ENCODE measurements around the gene USP51.
"Not testable (repeated sequence)": the region's sequence is repeated elsewhere in the genome, so short reads cannot be mapped to it uniquely, and the experiment has no call there.

The USP51 gene

DNA sequence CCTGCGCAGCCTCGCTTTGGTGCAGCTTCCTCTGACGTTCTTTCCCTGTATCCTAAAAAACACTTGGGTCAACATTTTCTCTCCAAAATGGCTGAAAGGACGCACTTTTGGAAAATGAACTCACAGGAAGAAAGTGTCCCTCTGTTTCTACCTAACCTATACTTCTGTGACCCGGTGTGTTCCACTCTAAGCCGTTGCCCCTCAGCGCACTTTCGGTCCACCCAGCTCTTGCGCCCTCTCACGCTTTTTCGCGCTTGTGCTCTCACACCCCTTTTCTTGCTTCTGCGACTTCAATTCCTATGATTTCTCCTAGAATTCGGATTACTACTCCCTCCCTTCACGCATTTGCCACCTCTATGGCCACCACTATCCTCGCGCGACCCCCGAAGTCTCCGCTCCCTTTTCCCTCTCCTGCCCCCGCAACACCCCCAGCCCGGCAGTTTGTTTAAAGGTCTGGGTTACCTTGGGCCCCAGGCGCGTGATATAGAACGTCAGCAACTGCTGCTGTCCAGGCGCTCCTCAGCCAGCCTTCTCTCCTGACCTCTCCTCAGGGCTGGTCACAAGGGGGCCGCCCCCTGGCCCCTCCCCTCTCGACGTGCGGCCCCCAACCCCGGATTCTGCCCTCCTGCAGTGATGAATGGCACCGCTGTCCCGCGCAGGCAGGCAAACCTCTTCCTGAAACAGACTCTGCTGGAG is at the start of gene USP51:
USP51 (minus strand) TSS at position 535 of the 696 bp plus-strand sequence. CDS start 909 bp downstream, outside the sequence.
- peak in 5 of 6 experiments; percentile 8 to 48 (median 15) for DNase-seq

- no peak for DNase-seq
Measured at GRCh38 chrX:55524487-55524886, 34.8 kb upstream of the USP51 start.

GRCh38 chrX:55523356-55523755 is 33.7 kb upstream of the USP51 start:
- no peak for DNase-seq

GRCh38 chrX:55522596-55523276 is 33.1 kb upstream of the USP51 start:
- DNase-seq = no peak

- DNase-seq = no peak
Measured at GRCh38 chrX:55521687-55522086, 32.0 kb upstream of the USP51 start.

GRCh38 chrX:55516794-55517481 is 27.3 kb upstream of the USP51 start:
- DNase-seq = not testable (repeated sequence)

- DNase-seq = not testable (repeated sequence)
Measured at GRCh38 chrX:55513045-55513737, 23.5 kb upstream of the USP51 start.

GRCh38 chrX:55508410-55509152 is 18.9 kb upstream of the USP51 start:
- DNase-seq = not testable (repeated sequence)

DNA sequence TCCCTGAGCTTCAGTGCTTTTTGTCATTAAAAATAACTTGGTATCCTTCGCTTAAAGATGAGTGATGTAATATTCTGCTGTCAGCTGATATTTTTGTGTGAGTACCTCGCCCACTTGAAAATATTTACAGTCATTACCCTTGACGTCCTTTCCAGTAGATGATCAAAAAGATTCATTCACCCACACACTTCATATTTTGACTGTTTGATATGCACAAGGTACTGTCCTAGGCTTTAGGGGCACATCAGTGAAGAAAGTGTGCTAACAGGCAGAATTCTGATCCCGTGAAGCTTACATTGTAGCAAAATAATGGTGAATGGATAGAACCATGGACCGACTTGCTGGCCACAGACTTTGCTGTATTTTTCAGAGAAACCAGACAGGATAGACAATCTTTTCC is 18.1 kb upstream of the USP51 start:
- not testable (repeated sequence) for DNase-seq

- not testable (repeated sequence) for DNase-seq
Measured at GRCh38 chrX:55507010-55507409, 17.4 kb upstream of the USP51 start.

DNA sequence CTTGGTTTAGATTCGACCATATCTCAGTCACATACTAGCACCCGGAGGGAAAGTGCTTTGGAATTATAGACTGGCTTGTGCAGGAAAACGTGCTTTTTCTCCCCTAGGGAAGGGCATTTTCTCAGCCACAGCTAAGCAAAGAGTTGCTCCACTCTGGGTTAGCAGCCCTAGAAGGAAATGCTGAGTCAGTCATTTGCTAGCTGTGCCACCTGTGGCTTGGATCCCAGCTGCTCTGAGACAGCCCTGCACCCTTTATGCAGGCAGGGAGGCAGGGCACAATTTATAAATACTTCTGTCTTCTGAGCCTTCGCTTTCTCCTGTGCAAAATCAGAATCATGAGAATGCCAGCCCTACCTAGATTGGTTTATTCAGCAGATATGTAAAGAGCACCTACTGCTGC is 1.3 kb upstream of the USP51 start:
- DNase-seq = no peak

GRCh38 chrX:55490121-55490520 is 473 bp upstream of the USP51 start:
- DNase-seq = no peak

GRCh38 chrX:55488593-55489313 is 895 bp downstream of the USP51 start:
- DNase-seq = peak; percentile 43 to 74 (median 66)

- peak in 1 of 6 experiments; percentile 51 for DNase-seq
Measured at GRCh38 chrX:55488006-55488592, 1.5 kb downstream of the USP51 start.

- DNase-seq = no peak
Measured at GRCh38 chrX:55487143-55487542, 2.5 kb downstream of the USP51 start.

DNA sequence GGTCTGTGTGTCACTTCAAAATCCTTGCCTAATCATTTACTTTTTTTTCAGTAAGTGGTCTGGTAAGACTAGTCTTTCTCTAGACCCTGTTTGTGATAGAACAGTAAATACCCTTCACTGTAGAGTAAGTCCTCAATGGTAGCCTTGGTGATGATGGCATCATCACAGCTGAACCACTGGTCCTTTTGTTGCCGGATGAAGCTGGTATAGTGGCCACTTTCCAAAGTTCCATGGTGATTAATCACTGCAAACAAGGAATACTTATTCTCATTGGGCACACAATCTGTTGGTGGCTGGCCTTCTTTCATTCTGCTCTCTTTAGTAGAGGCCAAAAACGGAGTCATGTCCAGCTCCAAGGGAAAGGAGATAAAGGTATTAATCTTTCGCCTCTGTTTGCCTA is 2.9 kb downstream of the USP51 start:
- no peak for DNase-seq

- DNase-seq = no peak
Measured at GRCh38 chrX:55484948-55485347, 4.7 kb downstream of the USP51 start.

DNA sequence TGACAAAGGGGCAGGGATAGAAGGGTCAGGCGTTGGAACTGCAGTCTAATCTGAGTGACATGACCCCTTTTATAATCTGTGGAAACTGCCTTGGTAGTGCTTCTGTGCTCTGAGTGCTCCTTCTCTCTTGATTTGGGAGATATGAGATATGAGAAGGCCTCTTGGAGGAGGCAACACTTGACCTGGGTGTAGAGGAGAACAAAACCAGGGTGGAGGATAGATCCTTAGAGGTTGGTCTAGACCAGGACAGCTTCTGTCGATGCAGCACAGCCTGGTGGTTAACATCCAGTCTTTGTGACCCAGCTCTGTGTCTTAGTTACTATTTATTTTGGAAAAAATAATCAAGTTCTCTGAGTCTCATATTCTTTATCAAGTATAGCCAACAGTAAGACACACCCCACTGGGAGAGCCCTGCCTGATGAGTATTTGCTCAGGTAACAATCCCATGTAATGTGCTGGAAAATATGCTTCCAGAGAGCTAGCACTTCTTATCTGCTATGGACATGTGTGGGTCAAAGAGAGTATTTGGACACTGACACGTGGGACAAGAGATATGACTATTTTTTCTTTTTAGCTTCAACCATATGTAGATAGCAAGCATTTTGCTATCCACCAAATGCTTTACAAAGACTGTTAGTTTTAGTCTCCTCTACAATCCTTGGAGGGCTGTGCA is 9.1 kb downstream of the USP51 start:
- no peak for DNase-seq

GRCh38 chrX:55479956-55480355 is 9.7 kb downstream of the USP51 start:
- DNase-seq = not testable (repeated sequence)

DNA sequence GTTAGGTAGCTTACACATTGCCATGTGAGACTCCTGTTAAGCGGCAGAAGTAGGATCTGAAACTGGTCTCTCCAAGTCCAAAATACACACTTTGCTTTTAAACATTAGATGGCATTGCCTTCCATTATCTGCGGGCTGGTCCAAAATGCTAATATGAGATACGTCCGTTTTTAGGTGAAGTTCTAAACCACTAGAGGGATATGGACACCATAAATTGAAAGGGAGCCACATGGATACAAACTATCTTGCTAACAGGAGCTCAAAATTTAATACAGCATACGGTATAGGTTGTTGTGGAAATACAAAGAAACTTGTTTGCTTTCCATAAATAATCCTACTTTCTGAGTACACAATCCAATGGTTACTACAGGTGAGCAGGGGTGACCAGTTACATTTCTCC is 23.9 kb downstream of the USP51 start:
- DNase-seq = not testable (repeated sequence)

DNA sequence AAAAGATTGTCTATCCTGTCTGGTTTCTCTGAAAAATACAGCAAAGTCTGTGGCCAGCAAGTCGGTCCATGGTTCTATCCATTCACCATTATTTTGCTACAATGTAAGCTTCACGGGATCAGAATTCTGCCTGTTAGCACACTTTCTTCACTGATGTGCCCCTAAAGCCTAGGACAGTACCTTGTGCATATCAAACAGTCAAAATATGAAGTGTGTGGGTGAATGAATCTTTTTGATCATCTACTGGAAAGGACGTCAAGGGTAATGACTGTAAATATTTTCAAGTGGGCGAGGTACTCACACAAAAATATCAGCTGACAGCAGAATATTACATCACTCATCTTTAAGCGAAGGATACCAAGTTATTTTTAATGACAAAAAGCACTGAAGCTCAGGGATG is 24.5 kb downstream of the USP51 start:
- DNase-seq = not testable (repeated sequence)

Measured in stimulated activated naive CD4-positive, alpha-beta T cell (primary cell).